Measurements from ENCODE around the gene CHP2. TPM values are rescaled to one million over a fixed set of nuclear protein-coding genes. Genes with fewer than 3 reads are reported as not detected.

Gene CHP2
- not detected in 2 replicates for total RNA-seq

GRCh38 chr16:23754594-23755483 is at the start of gene CHP2:
TSS of gene CHP2 (plus strand) at chr16:23755026. CDS start at chr16:23755050, 24 bp downstream.

GRCh38 chr16:23712976-23713375 is 41.9 kb upstream of the CHP2 start, which contains the start of gene ERN2:
TSS of gene ERN2 (minus strand) at chr16:23713222. CDS start at chr16:23713187, 35 bp downstream.

Other genes starting within 250 kb of the CHP2 start
- 24.9 and 40.1 TPM in 2 replicates for gene GGA2, start 244.5 kb upstream of the CHP2 start, total RNA-seq
- gene EARS2, start 197.7 kb upstream of the CHP2 start, total RNA-seq = 35.9 and 48.7 TPM in 2 replicates
- 129 and 132 TPM in 2 replicates for gene UBFD1, start 197.3 kb upstream of the CHP2 start, total RNA-seq
- 31.3 and 33.3 TPM in 2 replicates for gene NDUFAB1, start 158.7 kb upstream of the CHP2 start, total RNA-seq
- 13.1 and 14.1 TPM in 2 replicates for gene PALB2, start 113.7 kb upstream of the CHP2 start, total RNA-seq
- 44.8 and 47.1 TPM in 2 replicates for gene DCTN5, start 113.6 kb upstream of the CHP2 start, total RNA-seq
- 4.1 and 4.4 TPM in 2 replicates for gene PLK1, start 76.1 kb upstream of the CHP2 start, total RNA-seq
- 0.49 TPM in 1 of 2 replicates, not detected in the other for gene ERN2, start 41.8 kb upstream of the CHP2 start, total RNA-seq
- under 0.01 TPM in 1 of 2 replicates, not detected in the other for gene PRKCB, start 81.0 kb downstream of the CHP2 start, total RNA-seq